AG08396 (cell line): ENCODE results near the gene NCAPH2.
A peak's percentile ranks its signal among the peaks of the same experiment; 100 is the strongest.

ENCODE experiments used
- DNase-seq: peaks from one replicate; pipeline ENCODE4 v3.0.0; 2012; ENCODE audit warnings: low spot score, mixed read lengths

Gene NCAPH2

GRCh38 chr22:50507991-50508884 is at the start of gene NCAPH2:
TSS of gene NCAPH2 (plus strand) at chr22:50508224. CDS start at chr22:50508338, 114 bp downstream.
- peak; percentile 100 for DNase-seq

DNA sequence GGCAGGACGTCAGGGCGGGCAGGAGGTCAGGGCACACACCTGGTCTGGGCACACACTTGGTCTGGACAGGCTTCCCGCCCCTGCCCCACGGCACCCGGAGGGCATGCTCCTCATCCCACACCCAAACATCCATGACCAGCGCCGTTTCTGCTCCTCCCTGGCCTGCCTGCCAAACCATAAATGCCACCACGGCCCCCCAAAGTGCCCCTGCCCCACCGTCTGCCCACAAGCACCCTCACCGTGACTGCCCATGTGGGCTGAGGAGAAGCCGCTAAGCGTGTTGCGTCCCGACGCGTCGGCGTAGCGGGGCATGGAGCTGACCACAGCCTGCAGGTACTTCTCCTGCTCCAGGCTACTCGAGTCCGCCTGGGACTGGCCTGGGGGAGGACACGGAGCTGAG is 49.0 kb upstream of the NCAPH2 start:
- no peak for DNase-seq

DNA sequence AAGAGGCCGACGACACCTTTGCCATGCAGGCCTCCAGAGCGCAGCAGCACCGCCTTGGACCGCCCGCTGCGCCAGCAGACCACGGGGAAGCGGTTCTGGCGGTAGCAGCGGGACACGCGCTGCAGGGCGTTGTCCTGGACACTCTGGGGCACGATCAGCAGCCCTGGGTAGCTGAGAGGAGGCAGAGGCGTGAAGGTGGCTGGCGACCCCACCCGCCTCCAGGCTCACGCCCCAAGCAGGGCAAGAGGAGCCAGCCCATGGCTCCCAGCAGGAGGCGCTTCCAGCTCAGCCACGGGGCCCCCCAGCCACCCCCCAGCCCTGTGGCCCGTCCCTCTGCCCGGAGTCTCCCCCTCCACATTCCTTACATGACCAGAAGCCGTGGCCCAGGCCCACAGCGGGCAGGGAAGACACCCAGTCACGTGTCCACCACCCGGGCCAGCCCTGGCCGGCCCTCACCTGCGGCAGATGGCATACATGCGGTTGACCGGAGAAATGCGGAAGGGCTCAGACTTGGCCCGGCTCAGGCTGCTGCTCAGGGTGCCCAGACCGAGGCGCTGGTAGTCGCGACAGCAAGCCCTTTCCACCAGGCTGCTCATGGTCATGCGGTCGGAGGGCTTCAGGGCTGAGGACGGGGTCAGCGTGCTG is 48.4 kb upstream of the NCAPH2 start:
- DNase-seq, result no peak

DNA sequence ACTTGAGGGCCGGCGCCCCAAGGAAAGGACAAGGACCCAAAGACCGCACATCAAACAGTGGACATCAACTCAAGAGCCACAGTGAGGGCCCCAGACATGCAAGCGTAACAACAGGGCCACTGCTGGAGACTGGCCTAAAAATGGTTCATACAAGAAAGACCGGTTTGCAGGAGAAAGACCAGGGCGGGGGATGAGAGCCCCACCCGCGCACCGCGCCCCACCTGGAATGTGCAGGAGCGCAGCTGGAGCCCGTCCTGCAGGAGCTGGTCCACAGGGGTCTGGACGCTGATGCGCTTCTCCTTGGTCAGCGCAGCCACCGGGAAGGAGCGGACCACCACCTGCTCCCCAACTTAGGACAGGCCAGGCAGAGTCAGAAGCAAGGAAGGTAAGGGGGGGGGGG is 47.1 kb upstream of the NCAPH2 start:
- no peak for DNase-seq

DNA sequence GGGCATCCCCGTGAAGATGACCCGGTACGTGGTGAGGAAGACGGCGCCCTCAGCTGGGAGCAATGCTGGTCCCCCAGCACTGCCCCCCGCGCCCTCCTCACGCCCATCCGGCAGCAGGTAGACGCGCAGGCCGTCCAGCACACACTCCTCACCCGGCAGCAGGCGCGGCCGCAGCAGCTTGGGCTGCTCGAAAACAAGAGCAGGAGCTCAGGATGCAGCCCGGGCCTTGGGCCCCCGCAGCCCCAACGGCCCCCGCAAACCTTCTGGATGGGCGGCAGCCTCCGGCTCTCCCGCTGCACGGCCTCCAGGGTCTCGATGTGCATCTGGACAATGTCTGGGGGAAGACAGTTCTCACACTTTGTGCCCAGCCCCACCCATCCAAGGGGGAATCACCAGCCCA is 46.5 kb upstream of the NCAPH2 start:
- no peak for DNase-seq

GRCh38 chr22:50461979-50462540 is 46.0 kb upstream of the NCAPH2 start:
- no peak for DNase-seq

DNA sequence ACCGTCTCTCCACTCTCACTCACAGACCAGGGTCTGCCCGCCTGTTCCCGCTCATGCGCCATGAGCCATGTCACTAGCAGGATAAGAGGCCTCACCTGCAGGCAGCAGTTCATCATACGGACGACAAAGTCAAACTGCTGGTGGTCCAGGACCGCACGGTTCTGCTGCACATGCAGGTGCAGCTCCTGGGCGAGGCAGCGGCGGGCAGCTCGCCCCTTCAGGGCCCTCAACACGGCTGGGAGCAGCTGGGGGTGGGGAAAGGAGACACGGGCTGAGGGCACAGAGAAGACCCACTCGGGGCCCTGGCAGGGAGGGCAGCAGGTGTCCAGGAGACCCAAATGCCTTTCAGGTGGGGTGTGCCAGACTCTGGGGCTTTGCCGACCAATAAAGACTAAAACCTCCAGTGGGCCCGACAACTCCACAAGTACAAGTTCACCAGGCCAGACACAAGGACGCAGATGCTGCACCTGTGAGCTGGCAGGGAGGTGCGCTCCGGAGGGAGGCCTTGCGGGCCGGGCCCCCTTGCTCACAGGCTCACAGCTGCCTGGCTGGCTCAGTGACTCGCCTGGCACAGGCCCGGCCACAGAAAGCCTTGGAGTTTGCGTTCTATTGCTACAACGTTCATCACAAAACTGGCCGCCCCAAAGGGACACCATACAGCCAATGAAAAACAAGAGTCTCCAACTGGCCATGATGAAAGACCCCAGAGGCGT is 44.7 kb upstream of the NCAPH2 start:
- DNase-seq, result no peak

GRCh38 chr22:50464451-50464850 is 43.6 kb upstream of the NCAPH2 start:
- no peak for DNase-seq

- DNase-seq, result no peak
These were observed 42.7 kb upstream of the NCAPH2 start for GRCh38 chr22:50465066-50465930.

- no peak for DNase-seq
These were observed 40.7 kb upstream of the NCAPH2 start for GRCh38 chr22:50467341-50467740.

GRCh38 chr22:50467773-50468440 is 40.1 kb upstream of the NCAPH2 start:
- DNase-seq, result no peak

- DNase-seq, result no peak
These were observed 39.4 kb upstream of the NCAPH2 start for GRCh38 chr22:50468626-50469025.

DNA sequence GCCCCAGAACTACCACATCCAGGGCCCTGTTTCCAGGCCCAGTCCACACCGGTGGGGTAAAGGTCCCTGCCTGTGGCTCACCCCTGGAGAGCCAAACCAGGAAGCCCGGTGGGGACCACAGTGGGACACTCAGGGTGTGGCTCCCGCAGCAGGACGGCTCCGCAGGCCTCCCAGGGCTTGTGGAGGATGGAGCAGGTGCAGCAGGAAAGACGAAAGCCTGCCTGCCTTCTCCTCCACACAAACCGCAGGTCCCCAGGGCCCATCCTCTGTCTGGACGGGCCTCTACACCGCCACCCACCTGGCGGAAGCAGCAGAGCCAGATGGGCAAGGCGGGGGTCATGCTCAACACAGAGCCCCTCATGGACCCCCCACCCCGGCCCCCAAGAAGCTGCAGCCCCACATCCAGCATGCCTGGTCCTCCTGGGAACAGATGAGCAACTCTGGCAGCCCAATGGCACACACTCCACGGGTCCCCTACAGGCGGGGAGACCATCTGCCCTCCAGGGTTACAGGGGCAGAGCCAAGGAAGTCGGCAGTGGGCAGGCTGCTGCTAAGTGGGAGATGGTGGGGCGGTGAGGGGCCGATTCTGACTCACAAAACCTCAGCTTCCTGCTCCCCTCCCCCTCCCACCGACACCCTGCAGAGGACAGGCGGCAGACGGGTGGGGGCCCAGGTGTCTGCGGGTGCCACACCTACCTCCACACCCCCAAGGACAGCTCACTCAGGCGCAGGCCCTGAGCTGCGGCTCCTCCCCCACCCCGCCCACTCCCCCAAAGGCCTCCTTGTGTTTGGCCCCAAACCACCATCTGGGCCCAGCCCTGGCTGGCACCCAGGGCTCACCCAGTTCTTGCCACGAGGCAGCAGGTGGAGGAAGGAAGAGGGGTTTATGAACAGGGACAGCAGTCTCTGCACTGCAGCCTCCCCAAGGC is 38.4 kb upstream of the NCAPH2 start:
- no peak for DNase-seq

DNA sequence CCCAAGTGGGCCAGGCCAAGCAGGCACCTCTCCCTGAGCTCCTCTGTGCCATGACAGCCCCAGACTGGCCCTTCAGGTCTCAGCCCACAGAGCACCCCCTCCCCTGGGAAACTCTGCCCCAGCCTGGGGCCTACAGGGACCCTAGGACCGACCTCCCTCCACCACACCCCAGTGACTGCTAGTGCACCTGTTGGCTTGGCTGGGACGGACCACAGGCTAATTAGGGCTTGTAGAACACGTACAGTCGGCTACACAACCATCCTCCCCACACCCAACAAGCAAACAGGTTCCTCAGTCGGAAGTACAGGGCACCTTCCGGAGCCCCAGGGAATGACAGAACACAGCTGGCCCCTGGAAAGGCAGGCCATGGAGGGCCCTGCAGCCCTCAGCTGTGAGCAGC is 37.5 kb upstream of the NCAPH2 start:
- DNase-seq, result no peak

DNA sequence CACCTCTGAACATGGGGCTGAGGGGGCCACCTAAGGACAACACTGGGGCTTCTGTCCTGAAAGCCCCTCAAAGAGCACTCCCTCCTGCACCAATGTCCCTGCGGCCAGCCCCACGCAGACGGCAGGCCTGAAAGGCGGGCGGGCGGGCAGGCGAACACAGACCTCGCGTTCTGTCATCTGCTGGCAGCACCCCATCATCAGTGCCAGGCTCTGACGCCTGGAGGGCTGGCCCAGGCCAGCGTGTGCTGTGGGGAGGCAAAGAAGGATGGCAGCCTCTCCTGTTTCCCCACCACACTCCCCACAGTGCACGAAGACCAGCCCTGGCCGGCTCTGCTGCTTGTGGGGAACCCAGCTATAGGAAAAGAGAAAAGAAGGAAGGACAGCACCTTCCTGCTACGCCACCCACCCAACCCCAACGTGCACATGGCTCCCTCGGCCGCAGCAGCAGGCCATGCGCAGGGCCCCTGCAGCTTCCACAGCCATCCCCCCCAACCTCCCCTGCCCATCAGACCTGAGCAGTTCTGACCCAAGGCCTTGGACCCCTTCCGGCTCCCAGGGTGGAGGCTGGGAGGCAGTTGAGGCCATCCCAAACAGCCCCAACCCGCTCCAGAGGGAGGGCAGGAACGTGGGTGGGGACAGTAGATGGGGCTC is 36.7 kb upstream of the NCAPH2 start:
- no peak for DNase-seq

- DNase-seq, result no peak
These were observed 36.1 kb upstream of the NCAPH2 start for GRCh38 chr22:50471962-50472361.

GRCh38 chr22:50473088-50473487 is 34.9 kb upstream of the NCAPH2 start:
- no peak for DNase-seq

- DNase-seq, result peak; percentile 84
These were observed 34.0 kb upstream of the NCAPH2 start for GRCh38 chr22:50473855-50474671.
